AG04449 (cell line): Measurements from ENCODE around the gene LPCAT1.
"Not testable (repeated sequence)": the region's sequence is repeated elsewhere in the genome, so short reads cannot be mapped to it uniquely, and the experiment has no call there.

ENCODE experiments used
- CTCF ChIA-PET: fragments of 350-600 bp; formaldehyde crosslinking; extraction: SDS; loops from one replicate; lab custom pipeline; 2021; ENCODE audit warnings: antibody characterized with exemption; lab: Yijun Ruan, JAX
- POLR2A ChIA-PET: fragments of 400-600, 350-600 bp; formaldehyde crosslinking; extraction: SDS; loops from one replicate; lab custom pipeline; 2020; ENCODE audit warnings: antibody characterized with exemption, inconsistent platforms; lab: Yijun Ruan, JAX
- DNase-seq: peaks from one replicate; pipeline ENCODE4 v3.0.0-alpha.2; 2010; ENCODE audit warnings: low read depth, low spot score
- H3K4me3 ChIP-seq: 2 replicates; pipeline ENCODE4 v1.5.1; 2011; ENCODE audit warnings: low read depth, mild to moderate bottlenecking, control low read depth, low read length
- CTCF ChIP-seq: IDR thresholded peaks from one replicate; pipeline ENCODE4 v1.5.1; 2011; ENCODE audit warnings: mild to moderate bottlenecking, moderate library complexity, low read length, control low read depth, inconsistent platforms; ENCODE audit not compliant: insufficient read depth; ENCODE audit errors: missing control alignments

LPCAT1 gene

GRCh38 chr5:1516615-1517601 is 6.9 kb downstream of the LPCAT1 start:
- CTCF ChIA-PET, result interaction anchor here (1.7 kb wide), 1 partner anchor 128 kb away, joined by 8 read pairs; no protein-coding TSS in a partner anchor
- no peak overlapping the region for H3K4me3 ChIP-seq
- TF ChIP-seq CTCF, result no peak
- POLR2A ChIA-PET, result no interaction called here
- peak; percentile 34 for DNase-seq

GRCh38 chr5:1515921-1516571 is 7.7 kb downstream of the LPCAT1 start:
- no peak for DNase-seq
- POLR2A ChIA-PET, result no interaction called here
- no peak overlapping the region for H3K4me3 ChIP-seq

GRCh38 chr5:1515311-1515920 is 8.3 kb downstream of the LPCAT1 start:
- H3K4me3 ChIP-seq, result no peak overlapping the region
- no peak for DNase-seq
- POLR2A ChIA-PET, result no interaction called here
- TF ChIP-seq CTCF, result no peak
- CTCF ChIA-PET, result no interaction called here

More at GRCh38 chr5:1515921-1516571, 7.7 kb downstream of the LPCAT1 start:
- CTCF ChIA-PET, result interaction anchor here (1.7 kb wide), 1 partner anchor 129 kb away, joined by 8 read pairs; no protein-coding TSS in a partner anchor
- no peak for TF ChIP-seq CTCF

- POLR2A ChIA-PET, CTCF ChIA-PET, DNase-seq, H3K4me3 ChIP-seq: not testable (repeated sequence)
Measured at GRCh38 chr5:1514819-1515310, 8.9 kb downstream of the LPCAT1 start.

GRCh38 chr5:1514027-1514818 is 9.5 kb downstream of the LPCAT1 start:
- POLR2A ChIA-PET, result no interaction called here
- CTCF ChIA-PET, result no interaction called here
- DNase-seq, result no peak
- no peak overlapping the region for H3K4me3 ChIP-seq
- no peak for TF ChIP-seq CTCF

GRCh38 chr5:1513326-1514026 is 10.3 kb downstream of the LPCAT1 start:
- no peak for DNase-seq
- H3K4me3 ChIP-seq, result no peak overlapping the region
- ChIA-PET POLR2A (no interaction called here), CTCF (no interaction called here)
- TF ChIP-seq CTCF, result no peak
